ENCODE results near the gene ATG3. TPM values are rescaled to one million over a fixed set of nuclear protein-coding genes. Genes with fewer than 3 reads are reported as not detected.

ATG3 gene
- total and polyA plus RNA-seq, 2 of the 8 experiments (the other 6 are each of a cell fraction or from before 2014, with no cell fraction given): 27.3 to 55.3 TPM

DNA sequence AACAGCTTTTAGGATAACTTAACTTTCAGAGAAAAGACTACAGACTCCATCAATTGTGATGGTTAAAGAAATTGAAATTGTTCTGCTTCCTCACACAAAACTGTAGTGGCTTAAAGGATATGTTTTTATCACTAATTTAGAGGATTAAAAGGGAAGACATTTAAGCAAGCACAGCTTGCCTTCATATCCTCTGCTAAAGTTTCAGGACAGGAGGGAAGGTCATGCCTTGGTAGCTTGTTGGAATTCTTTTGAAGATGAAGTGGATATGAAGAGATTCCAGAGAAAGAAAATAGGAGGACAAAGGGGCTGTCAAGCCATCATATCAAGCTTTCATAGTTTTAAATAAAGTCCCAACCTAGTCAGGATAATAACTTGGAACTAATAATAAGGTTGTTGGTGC lies 46.1 kb upstream of the ATG3 start (continued):
- TF ChIP-seq, protein P1, sequence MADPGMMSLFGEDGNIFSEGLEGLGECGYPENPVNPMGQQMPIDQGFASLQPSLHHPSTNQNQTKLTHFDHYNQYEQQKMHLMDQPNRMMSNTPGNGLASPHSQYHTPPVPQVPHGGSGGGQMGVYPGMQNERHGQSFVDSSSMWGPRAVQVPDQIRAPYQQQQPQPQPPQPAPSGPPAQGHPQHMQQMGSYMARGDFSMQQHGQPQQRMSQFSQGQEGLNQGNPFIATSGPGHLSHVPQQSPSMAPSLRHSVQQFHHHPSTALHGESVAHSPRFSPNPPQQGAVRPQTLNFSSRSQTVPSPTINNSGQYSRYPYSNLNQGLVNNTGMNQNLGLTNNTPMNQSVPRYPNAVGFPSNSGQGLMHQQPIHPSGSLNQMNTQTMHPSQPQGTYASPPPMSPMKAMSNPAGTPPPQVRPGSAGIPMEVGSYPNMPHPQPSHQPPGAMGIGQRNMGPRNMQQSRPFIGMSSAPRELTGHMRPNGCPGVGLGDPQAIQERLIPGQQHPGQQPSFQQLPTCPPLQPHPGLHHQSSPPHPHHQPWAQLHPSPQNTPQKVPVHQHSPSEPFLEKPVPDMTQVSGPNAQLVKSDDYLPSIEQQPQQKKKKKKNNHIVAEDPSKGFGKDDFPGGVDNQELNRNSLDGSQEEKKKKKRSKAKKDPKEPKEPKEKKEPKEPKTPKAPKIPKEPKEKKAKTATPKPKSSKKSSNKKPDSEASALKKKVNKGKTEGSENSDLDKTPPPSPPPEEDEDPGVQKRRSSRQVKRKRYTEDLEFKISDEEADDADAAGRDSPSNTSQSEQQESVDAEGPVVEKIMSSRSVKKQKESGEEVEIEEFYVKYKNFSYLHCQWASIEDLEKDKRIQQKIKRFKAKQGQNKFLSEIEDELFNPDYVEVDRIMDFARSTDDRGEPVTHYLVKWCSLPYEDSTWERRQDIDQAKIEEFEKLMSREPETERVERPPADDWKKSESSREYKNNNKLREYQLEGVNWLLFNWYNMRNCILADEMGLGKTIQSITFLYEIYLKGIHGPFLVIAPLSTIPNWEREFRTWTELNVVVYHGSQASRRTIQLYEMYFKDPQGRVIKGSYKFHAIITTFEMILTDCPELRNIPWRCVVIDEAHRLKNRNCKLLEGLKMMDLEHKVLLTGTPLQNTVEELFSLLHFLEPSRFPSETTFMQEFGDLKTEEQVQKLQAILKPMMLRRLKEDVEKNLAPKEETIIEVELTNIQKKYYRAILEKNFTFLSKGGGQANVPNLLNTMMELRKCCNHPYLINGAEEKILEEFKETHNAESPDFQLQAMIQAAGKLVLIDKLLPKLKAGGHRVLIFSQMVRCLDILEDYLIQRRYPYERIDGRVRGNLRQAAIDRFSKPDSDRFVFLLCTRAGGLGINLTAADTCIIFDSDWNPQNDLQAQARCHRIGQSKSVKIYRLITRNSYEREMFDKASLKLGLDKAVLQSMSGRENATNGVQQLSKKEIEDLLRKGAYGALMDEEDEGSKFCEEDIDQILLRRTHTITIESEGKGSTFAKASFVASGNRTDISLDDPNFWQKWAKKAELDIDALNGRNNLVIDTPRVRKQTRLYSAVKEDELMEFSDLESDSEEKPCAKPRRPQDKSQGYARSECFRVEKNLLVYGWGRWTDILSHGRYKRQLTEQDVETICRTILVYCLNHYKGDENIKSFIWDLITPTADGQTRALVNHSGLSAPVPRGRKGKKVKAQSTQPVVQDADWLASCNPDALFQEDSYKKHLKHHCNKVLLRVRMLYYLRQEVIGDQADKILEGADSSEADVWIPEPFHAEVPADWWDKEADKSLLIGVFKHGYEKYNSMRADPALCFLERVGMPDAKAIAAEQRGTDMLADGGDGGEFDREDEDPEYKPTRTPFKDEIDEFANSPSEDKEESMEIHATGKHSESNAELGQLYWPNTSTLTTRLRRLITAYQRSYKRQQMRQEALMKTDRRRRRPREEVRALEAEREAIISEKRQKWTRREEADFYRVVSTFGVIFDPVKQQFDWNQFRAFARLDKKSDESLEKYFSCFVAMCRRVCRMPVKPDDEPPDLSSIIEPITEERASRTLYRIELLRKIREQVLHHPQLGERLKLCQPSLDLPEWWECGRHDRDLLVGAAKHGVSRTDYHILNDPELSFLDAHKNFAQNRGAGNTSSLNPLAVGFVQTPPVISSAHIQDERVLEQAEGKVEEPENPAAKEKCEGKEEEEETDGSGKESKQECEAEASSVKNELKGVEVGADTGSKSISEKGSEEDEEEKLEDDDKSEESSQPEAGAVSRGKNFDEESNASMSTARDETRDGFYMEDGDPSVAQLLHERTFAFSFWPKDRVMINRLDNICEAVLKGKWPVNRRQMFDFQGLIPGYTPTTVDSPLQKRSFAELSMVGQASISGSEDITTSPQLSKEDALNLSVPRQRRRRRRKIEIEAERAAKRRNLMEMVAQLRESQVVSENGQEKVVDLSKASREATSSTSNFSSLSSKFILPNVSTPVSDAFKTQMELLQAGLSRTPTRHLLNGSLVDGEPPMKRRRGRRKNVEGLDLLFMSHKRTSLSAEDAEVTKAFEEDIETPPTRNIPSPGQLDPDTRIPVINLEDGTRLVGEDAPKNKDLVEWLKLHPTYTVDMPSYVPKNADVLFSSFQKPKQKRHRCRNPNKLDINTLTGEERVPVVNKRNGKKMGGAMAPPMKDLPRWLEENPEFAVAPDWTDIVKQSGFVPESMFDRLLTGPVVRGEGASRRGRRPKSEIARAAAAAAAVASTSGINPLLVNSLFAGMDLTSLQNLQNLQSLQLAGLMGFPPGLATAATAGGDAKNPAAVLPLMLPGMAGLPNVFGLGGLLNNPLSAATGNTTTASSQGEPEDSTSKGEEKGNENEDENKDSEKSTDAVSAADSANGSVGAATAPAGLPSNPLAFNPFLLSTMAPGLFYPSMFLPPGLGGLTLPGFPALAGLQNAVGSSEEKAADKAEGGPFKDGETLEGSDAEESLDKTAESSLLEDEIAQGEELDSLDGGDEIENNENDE (IDR thresholded peaks at IDR 0.05; ENCODE audit: insufficient replicate concordance, low read length): no peak
- TF ChIP-seq SAP30 (IDR thresholded peaks at IDR 0.05; ENCODE audit: insufficient read depth, insufficient replicate concordance, low read length) (no peak), CREB1 (IDR thresholded peaks at IDR 0.05) (no peak), SUZ12 (IDR thresholded peaks at IDR 0.05; ENCODE audit: low read length) (no peak), RXRA (IDR thresholded peaks at IDR 0.05; ENCODE audit: insufficient read depth, low read depth, low read length) (no peak), JUN (IDR thresholded peaks at IDR 0.05; ENCODE audit: low read depth, low read length) (no peak), BACH1 (IDR thresholded peaks at IDR 0.05; ENCODE audit: low read length) (no peak), SIN3A (conservative IDR thresholded peaks at IDR 0.05 in 1 of 2, IDR thresholded peaks at IDR 0.05 in 1 of 2; ENCODE audit: low read depth in 1 of 2, low read length in 2 of 2) (no peak), TCF12 (IDR thresholded peaks at IDR 0.05; ENCODE audit: low read depth, low read length) (no peak), BCL11A (IDR thresholded peaks at IDR 0.05; ENCODE audit: low read depth in 2 of 2, low read length in 2 of 2) (no peak)
- TF ChIP-seq, protein P2, sequence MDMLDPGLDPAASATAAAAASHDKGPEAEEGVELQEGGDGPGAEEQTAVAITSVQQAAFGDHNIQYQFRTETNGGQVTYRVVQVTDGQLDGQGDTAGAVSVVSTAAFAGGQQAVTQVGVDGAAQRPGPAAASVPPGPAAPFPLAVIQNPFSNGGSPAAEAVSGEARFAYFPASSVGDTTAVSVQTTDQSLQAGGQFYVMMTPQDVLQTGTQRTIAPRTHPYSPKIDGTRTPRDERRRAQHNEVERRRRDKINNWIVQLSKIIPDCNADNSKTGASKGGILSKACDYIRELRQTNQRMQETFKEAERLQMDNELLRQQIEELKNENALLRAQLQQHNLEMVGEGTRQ (IDR thresholded peaks at IDR 0.05; ENCODE audit: low read length): no peak
